Coronary artery (tissue), 2 donors: Measurements from ENCODE around the gene PYDC2.
"Not testable (repeated sequence)": the region's sequence is repeated elsewhere in the genome, so short reads cannot be mapped to it uniquely, and the experiment has no call there.

Source experiments
- DNase-seq: peaks from one replicate; pipeline ENCODE4 v3.0.0-alpha.2; 2017; ENCODE audit warnings: low spot score
- H3K27ac ChIP-seq, 2 donors: fragments of 200-600 bp; sonication (generic); one replicate each; pipeline ENCODE4 v1.5.1; 2016 to 2019
- H3K4me3 ChIP-seq: fragments of 200-600 bp; sonication (generic); 2 replicates; pipeline ENCODE4 v1.5.1; 2016; ENCODE audit warnings: mild to moderate bottlenecking, moderate library complexity
- TF ChIP-seq, protein P1 (sequence below): fragments of 200-600 bp; sonication (generic); IDR thresholded peaks from one replicate; pipeline ENCODE4 v1.5.1; 2019; ENCODE audit warnings: antibody characterized with exemption

PYDC2 gene

DNA sequence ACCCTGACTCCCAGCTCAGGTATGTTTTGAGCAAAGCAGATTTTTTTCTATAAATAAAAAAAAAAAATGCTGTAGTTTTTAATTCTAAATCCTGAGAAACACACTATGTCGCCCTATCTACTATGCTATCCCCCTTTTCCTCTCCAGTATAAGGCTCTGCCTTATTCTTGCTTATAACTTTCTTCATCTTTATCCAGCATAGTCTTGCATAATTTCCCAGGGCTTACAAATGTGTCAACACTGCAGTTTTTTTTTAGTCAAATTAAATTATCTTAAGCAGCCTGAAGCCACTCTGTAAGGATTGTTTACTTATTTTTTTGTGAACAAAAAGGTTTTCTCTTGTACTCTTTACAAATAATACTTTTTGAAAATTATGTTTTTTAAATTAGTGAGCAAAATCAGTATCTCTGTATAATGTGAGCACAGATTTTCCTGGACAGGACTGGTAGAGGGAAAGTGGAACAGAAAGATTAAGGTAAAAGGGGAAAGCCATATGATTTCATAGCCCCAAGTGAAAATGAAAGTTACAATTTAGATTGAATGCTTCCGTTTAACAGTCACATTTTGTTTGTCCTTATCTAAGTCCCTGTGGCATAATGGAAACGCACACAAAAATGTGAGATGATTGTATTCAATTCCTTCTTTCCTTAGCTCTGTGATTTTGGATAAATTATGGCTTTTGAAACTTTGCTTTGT is 5.6 kb upstream of the PYDC2 start:
- no peak overlapping the region for H3K27ac ChIP-seq
- TF ChIP-seq, protein P1, sequence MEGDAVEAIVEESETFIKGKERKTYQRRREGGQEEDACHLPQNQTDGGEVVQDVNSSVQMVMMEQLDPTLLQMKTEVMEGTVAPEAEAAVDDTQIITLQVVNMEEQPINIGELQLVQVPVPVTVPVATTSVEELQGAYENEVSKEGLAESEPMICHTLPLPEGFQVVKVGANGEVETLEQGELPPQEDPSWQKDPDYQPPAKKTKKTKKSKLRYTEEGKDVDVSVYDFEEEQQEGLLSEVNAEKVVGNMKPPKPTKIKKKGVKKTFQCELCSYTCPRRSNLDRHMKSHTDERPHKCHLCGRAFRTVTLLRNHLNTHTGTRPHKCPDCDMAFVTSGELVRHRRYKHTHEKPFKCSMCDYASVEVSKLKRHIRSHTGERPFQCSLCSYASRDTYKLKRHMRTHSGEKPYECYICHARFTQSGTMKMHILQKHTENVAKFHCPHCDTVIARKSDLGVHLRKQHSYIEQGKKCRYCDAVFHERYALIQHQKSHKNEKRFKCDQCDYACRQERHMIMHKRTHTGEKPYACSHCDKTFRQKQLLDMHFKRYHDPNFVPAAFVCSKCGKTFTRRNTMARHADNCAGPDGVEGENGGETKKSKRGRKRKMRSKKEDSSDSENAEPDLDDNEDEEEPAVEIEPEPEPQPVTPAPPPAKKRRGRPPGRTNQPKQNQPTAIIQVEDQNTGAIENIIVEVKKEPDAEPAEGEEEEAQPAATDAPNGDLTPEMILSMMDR: no peak
- no peak for DNase-seq
- H3K4me3 ChIP-seq: no peak overlapping the region

DNA sequence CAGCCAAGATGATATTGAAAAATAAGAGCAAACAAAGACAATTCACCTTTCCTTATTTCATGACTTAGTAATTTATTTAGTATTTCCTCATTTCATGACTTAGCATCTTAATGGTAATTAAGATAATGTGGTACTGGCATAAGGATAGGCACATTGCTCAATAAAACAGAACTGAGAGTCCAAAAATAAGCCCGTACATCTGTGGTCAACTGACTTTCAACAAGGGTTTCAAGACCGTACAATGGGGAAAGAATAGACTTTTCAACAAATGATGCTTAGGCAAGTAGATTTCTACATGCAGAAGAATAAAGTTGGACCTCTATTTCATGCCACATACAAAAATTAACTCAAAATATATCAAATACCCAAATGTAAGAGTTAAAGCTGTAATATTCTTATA is 603 bp upstream of the PYDC2 start:
- DNase-seq: no peak

DNA sequence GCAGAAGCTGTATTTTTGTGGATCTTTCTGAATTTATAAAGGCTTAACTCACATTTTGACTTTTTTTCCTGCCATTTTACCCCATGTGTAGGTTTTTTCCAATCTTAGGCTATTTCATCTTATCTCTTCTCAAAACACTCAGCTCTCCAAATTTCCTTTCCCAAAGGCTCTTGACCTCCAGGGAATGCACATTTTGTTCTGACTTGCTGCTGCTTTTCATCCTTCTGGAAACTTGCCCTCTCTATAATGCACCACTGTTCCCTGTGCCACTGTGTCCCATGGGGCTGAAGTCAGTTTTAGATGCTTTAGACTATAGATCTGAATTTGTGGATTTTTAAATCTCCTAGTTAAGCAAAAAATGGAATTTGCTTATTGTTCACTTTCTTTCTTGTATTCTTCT is 9.1 kb downstream of the PYDC2 start:
- H3K4me3 ChIP-seq: no peak overlapping the region
- no peak for DNase-seq
- TF ChIP-seq, protein P1: no peak
- H3K27ac ChIP-seq: no peak overlapping the region

More for the DNA sequence above, 603 bp upstream of the PYDC2 start:
- TF ChIP-seq, protein P1: no peak
- no peak overlapping the region for H3K27ac ChIP-seq
- H3K4me3 ChIP-seq: no peak overlapping the region

DNA sequence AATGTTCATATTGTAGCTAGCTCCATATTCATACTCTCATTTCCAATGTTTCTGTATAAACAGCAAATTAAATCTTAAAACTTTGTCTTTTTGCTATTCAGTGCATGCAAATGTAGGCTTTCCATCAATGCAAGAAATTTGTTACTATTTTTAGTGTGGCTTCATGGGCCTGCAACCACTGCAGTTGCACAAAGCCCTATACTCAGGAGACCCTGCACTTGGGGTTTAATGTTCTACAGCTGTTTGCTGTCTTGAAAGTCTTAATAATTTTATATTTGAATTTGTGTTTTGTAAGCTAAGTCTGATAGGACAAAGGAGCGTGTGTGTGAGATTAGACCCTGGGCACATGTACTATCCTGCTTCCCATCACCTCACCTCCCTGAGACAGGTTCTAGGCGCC is 9.6 kb downstream of the PYDC2 start:
- no peak for DNase-seq
- Histone ChIP-seq H3K4me3 (no peak overlapping the region), H3K27ac (no peak overlapping the region)
- TF ChIP-seq, protein P1: no peak

DNA sequence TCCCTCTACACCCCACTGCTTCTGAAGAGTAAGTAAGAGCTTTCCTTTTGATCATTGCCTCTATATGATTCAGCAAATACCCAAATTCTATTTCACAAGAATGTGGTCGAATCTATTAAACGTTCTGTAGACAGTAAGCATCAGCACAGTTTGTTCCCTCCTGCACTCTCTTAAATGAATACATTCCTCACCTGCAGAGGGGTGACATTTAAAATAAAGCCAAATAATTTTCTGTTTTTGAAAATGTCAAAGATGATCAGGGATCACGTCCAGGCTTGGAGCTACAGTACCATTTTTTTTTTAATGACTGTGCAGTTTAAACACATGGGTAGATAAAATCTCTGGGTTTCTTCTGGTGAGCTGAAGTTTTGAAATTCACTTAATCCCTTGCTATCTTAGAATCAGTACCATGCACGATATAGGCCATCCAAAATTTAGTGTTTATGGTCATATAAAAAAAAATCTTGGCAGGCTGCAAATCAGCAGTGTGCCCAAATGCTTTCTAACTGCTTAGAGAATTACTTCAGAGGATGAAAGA is 12.8 kb downstream of the PYDC2 start:
- DNase-seq: no peak
- TF ChIP-seq, protein P1: no peak
- H3K27ac ChIP-seq: no peak overlapping the region
- H3K4me3 ChIP-seq: no peak overlapping the region

DNA sequence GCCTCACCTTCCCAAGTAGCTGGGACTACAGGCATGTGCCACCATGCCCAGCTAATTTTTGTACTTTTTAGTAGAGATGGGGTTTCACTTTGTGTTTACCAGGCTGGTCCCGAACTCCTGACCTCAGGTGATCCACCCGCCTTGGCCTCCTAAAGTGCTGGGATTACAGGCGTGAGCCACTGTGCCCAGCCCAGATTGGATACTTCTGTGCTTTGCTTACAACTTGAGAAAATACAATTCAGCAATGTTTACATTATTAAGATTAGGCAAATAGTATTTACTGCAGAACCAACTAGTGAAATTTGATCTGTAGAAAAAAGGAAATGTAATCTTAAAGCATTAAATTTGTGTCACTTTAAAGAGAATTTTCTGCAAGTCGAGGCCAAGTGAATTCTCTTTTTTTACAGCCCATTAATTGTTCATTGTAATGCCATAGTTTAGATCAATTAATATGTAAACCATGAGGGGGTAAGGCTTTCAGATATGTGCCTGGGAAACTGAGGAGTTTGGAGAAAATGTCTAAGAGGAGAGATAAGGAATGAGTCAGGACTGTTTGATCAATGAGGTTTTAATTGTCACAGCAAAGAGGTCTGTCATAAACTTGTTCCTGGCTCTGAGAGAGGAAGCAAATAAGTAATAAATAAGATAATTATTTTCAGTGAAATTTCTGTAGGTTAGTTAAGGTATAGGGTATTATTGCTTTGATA is 15.3 kb downstream of the PYDC2 start:
- DNase-seq: no peak
- Histone ChIP-seq H3K4me3 (no peak overlapping the region), H3K27ac (no peak overlapping the region)
- TF ChIP-seq, protein P1: no peak

DNA sequence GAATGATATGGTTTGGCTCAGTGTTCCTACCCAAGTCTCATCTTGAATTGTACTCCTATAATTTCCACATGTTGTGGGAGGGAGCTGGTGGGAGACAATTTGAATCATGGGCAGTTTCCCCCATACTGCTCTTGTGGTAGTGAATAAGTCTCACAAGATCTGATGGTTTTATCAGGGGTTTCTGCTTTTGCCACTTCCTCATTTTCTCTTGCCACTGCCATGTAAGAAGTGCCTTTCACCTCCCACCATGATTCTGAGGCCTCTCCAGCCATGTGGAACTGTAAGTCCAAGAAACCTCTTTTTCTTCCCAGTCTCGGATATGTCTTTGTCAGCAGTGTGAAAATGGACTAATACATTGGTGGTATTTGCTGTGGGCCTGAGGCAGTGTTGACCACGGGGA is 23.0 kb downstream of the PYDC2 start:
- H3K27ac ChIP-seq, H3K4me3 ChIP-seq, DNase-seq: not testable (repeated sequence)
